Measurements from ENCODE around the gene OR2V1. TPM values are rescaled to one million over a fixed set of nuclear protein-coding genes. Genes with fewer than 3 reads are reported as not detected.
"Not testable (repeated sequence)": the region's sequence is repeated elsewhere in the genome, so short reads cannot be mapped to it uniquely, and the experiment has no call there.

OR2V1 gene
- not detected for total RNA-seq

- Mint-ChIP-seq H3K27me3 (peaks cover 45% of the 10 kb centered on the region), H3K4me1 (no peaks in the 10 kb centered on the region)
- no peak for DNase-seq
Observed at GRCh38 chr5:181130832-181131496, at the start of gene OR2V1. OR2V1 (minus strand) TSS chr5:181131169; CDS start chr5:181125304, 5,865 bp downstream.

GRCh38 chr5:181177559-181177958 lies 46.6 kb upstream of the OR2V1 start:
- not testable (repeated sequence) for H3K36me3 Mint-ChIP-seq; DNase-seq; H3K9me3 Mint-ChIP-seq (ENCODE audit: low read depth); H3K27ac Mint-ChIP-seq; H3K4me3 Mint-ChIP-seq; ATAC-seq
- Mint-ChIP-seq H3K27me3 (peaks cover 42% of the 10 kb centered on the region), H3K4me1 (peaks cover 28% of the 10 kb centered on the region)
- CTCF ChIA-PET = interaction anchor here (1.6 kb wide), 1 partner anchor 10 kb away, joined by 8 read pairs; no protein-coding TSS in a partner anchor

More at GRCh38 chr5:181130832-181131496, at the start of gene OR2V1:
- CTCF ChIA-PET = no interaction called here
- peaks cover 2% of the 10 kb centered on the region for H3K36me3 Mint-ChIP-seq
- H3K9me3 Mint-ChIP-seq (ENCODE audit: low read depth) = no peaks in the 10 kb centered on the region
- no peak within 1 kb of the TSS for H3K4me3 Mint-ChIP-seq
- H3K27ac Mint-ChIP-seq = no peak within 1 kb of the TSS
- no peak for ATAC-seq

GRCh38 chr5:181176254-181176952 lies 45.4 kb upstream of the OR2V1 start:
- no peak overlapping the region for H3K4me3 Mint-ChIP-seq
- peaks cover 25% of the 10 kb centered on the region for H3K4me1 Mint-ChIP-seq
- H3K9me3 Mint-ChIP-seq (ENCODE audit: low read depth) = no peaks in the 10 kb centered on the region
- no peak for ATAC-seq
- no peak overlapping the region for H3K27ac Mint-ChIP-seq
- no peaks in the 10 kb centered on the region for H3K36me3 Mint-ChIP-seq
- H3K27me3 Mint-ChIP-seq = peaks cover 40% of the 10 kb centered on the region
- CTCF ChIA-PET = interaction anchor here (1.2 to 1.6 kb wide), 2 partner anchors 9 to 76 kb away, joined by 4 to 8 read pairs; no protein-coding TSS in a partner anchor
- no peak for DNase-seq

GRCh38 chr5:181173420-181174342 lies 42.7 kb upstream of the OR2V1 start:
- H3K9me3 Mint-ChIP-seq (ENCODE audit: low read depth) = no peaks in the 10 kb centered on the region
- H3K4me1 Mint-ChIP-seq = peaks cover 49% of the 10 kb centered on the region
- ATAC-seq = peak; percentile 75
- CTCF ChIA-PET = interaction anchor here (0.8 to 4.3 kb wide), 8 partner anchors 12 to 88 kb away, joined by 3 to 36 read pairs (median 6); partner anchors contain the start of genes TRIM52 and TRIM7
- peaks cover 61% of the 10 kb centered on the region for H3K27me3 Mint-ChIP-seq
- no peaks in the 10 kb centered on the region for H3K36me3 Mint-ChIP-seq
- peak; percentile 83 for DNase-seq
- H3K4me3 Mint-ChIP-seq = peak overlapping the region; percentile 79
- H3K27ac Mint-ChIP-seq = peak overlapping the region; percentile 84

- peaks cover 66% of the 10 kb centered on the region for H3K27me3 Mint-ChIP-seq
- no peaks in the 10 kb centered on the region for H3K36me3 Mint-ChIP-seq
- no peak for ATAC-seq
- CTCF ChIA-PET = interaction anchor here (1.0 to 4.3 kb wide), 8 partner anchors 12 to 88 kb away, joined by 3 to 36 read pairs (median 6); partner anchors contain the start of genes TRIM52 and TRIM7
- H3K4me3 Mint-ChIP-seq = peak overlapping the region; percentile 79
- DNase-seq = no peak
- H3K4me1 Mint-ChIP-seq = peaks cover 55% of the 10 kb centered on the region
- H3K27ac Mint-ChIP-seq = peak overlapping the region; percentile 84
- H3K9me3 Mint-ChIP-seq (ENCODE audit: low read depth) = no peaks in the 10 kb centered on the region
Observed at GRCh38 chr5:181173027-181173419, 42.1 kb upstream of the OR2V1 start.

- no peak for DNase-seq
- H3K36me3 Mint-ChIP-seq = no peaks in the 10 kb centered on the region
- H3K27ac Mint-ChIP-seq = no peak overlapping the region
Observed at GRCh38 chr5:181171782-181172181, 40.8 kb upstream of the OR2V1 start.

GRCh38 chr5:181170996-181171395 lies 40.0 kb upstream of the OR2V1 start:
- peaks cover 71% of the 10 kb centered on the region for H3K27me3 Mint-ChIP-seq
- ATAC-seq (no peak), DNase-seq (no peak)
- peaks cover 69% of the 10 kb centered on the region for H3K4me1 Mint-ChIP-seq
- no peak overlapping the region for H3K27ac Mint-ChIP-seq
- no peaks in the 10 kb centered on the region for H3K36me3 Mint-ChIP-seq
- H3K4me3 Mint-ChIP-seq = peak overlapping the region; percentile 16
- no peaks in the 10 kb centered on the region for H3K9me3 Mint-ChIP-seq (ENCODE audit: low read depth)
- CTCF ChIA-PET = interaction anchor here (1.3 to 3.9 kb wide), 6 partner anchors 11 to 37 kb away, joined by 3 to 19 read pairs (median 6); no protein-coding TSS in a partner anchor

More at GRCh38 chr5:181171782-181172181, 40.8 kb upstream of the OR2V1 start:
- peaks cover 68% of the 10 kb centered on the region for H3K27me3 Mint-ChIP-seq
- ATAC-seq = no peak
- CTCF ChIA-PET = interaction anchor here (1.3 to 4.3 kb wide), 5 partner anchors 8 to 90 kb away, joined by 3 to 36 read pairs (median 6); partner anchors contain the start of gene TRIM52
- H3K4me3 Mint-ChIP-seq = no peak overlapping the region
- peaks cover 65% of the 10 kb centered on the region for H3K4me1 Mint-ChIP-seq
- no peaks in the 10 kb centered on the region for H3K9me3 Mint-ChIP-seq (ENCODE audit: low read depth)

- Mint-ChIP-seq H3K27me3 (peaks cover 75% of the 10 kb centered on the region), H3K36me3 (no peaks in the 10 kb centered on the region), H3K27ac (peak overlapping the region; percentile 76), H3K9me3 (ENCODE audit: low read depth) (no peaks in the 10 kb centered on the region), H3K4me1 (peaks cover 74% of the 10 kb centered on the region), H3K4me3 (peak overlapping the region; percentile 69)
- DNase-seq (no peak), ATAC-seq (peak; percentile 1)
- CTCF ChIA-PET = interaction anchor here (0.7 to 3.9 kb wide), 6 partner anchors 10 to 37 kb away, joined by 3 to 19 read pairs (median 6); no protein-coding TSS in a partner anchor
Observed at GRCh38 chr5:181170237-181170825, 39.4 kb upstream of the OR2V1 start.

GRCh38 chr5:181169459-181170236 lies 38.7 kb upstream of the OR2V1 start:
- Mint-ChIP-seq H3K4me1 (peaks cover 77% of the 10 kb centered on the region), H3K27ac (peak overlapping the region; percentile 76), H3K27me3 (peaks cover 77% of the 10 kb centered on the region), H3K4me3 (peak overlapping the region; percentile 69)
- CTCF ChIA-PET = interaction anchor here (0.7 to 3.9 kb wide), 6 partner anchors 10 to 36 kb away, joined by 3 to 19 read pairs (median 6); no protein-coding TSS in a partner anchor
- not testable (repeated sequence) for H3K9me3 Mint-ChIP-seq (ENCODE audit: low read depth); H3K36me3 Mint-ChIP-seq
- DNase-seq (peak; percentile 90), ATAC-seq (peak; percentile 52)

GRCh38 chr5:181168595-181169118 lies 37.7 kb upstream of the OR2V1 start:
- H3K27ac Mint-ChIP-seq = peak overlapping the region; percentile 76
- H3K9me3 Mint-ChIP-seq (ENCODE audit: low read depth) = no peaks in the 10 kb centered on the region
- ATAC-seq (no peak), DNase-seq (no peak)
- no peaks in the 10 kb centered on the region for H3K36me3 Mint-ChIP-seq
- CTCF ChIA-PET = interaction anchor here (0.9 to 3.9 kb wide), 7 partner anchors 9 to 44 kb away, joined by 3 to 19 read pairs (median 5); partner anchors contain the start of gene TRIM7
- peaks cover 79% of the 10 kb centered on the region for H3K4me1 Mint-ChIP-seq
- peaks cover 77% of the 10 kb centered on the region for H3K27me3 Mint-ChIP-seq
- peak overlapping the region; percentile 69 for H3K4me3 Mint-ChIP-seq

- Mint-ChIP-seq H3K27ac (no peak overlapping the region), H3K4me3 (no peak overlapping the region), H3K4me1 (peaks cover 79% of the 10 kb centered on the region), H3K27me3 (peaks cover 76% of the 10 kb centered on the region), H3K36me3 (no peaks in the 10 kb centered on the region), H3K9me3 (ENCODE audit: low read depth) (no peaks in the 10 kb centered on the region)
- ATAC-seq = no peak
- DNase-seq = peak; percentile 61
- CTCF ChIA-PET = interaction anchor here (0.9 to 3.9 kb wide), 6 partner anchors 9 to 45 kb away, joined by 4 to 19 read pairs (median 4); partner anchors contain the start of gene TRIM7
Observed at GRCh38 chr5:181167814-181168488, 37.0 kb upstream of the OR2V1 start.

All from activated CD8-positive, alpha-beta memory T cell treated with anti-CD3 and anti-CD28 coated beads, Interleukin-2, amount 10 ng/mL, durations not matched to agents 7 days and 5 days (primary cell).